CD14-positive monocyte (primary cell): ENCODE results near the gene FAF1. TPM values are rescaled to one million over a fixed set of nuclear protein-coding genes. Genes with fewer than 3 reads are reported as not detected.

Experiments used
- DNase-seq, 3 donors: peaks; one replicate each; pipeline ENCODE4 v3.0.0-alpha.2; 2011 to 2022
- H2AFZ ChIP-seq: 2 replicates; pipeline ENCODE4 v1.6.0; 2012; ENCODE audit warnings: mild to moderate bottlenecking, low read depth, low read length, inconsistent platforms; ENCODE audit not compliant: insufficient read depth, poor library complexity, severe bottlenecking
- H3K27ac ChIP-seq, 2 donors: 1 replicate in 1 of 2; 2 replicates in 1 of 2; pipeline ENCODE4 v1.5.1; 2012 to 2013; ENCODE audit warnings: low read length in 2 of 2, control low read depth in 1 of 2, inconsistent platforms in 1 of 2, low read depth in 1 of 2, mild to moderate bottlenecking in 1 of 2
- H3K27me3 ChIP-seq, 2 donors: one replicate each; pipeline versions ENCODE4 v1.6.0 to v1.6.1; 2011 to 2013; ENCODE audit warnings: low read length in 2 of 2; ENCODE audit not compliant: control insufficient read depth in 2 of 2, insufficient read depth in 2 of 2
- H3K36me3 ChIP-seq, 2 donors: replicated peaks in 1 of 2; 1 replicate in 1 of 2; 2 replicates in 1 of 2; pipeline versions ENCODE4 v1.5.1 to v1.6.1; 2012 to 2013; ENCODE audit warnings: low read length in 2 of 2, control low read depth in 1 of 2, inconsistent platforms in 1 of 2, mild to moderate bottlenecking in 1 of 2; ENCODE audit not compliant: insufficient read depth in 2 of 2, control insufficient read depth in 1 of 2
- H3K4me1 ChIP-seq, 2 donors: 1 replicate in 1 of 2; 2 replicates in 1 of 2; pipeline versions ENCODE4 v1.5.1 to v1.6.1; 2012 to 2013; ENCODE audit warnings: low read length in 2 of 2, control low read depth in 1 of 2, inconsistent platforms in 1 of 2, mild to moderate bottlenecking in 1 of 2, moderate library complexity in 1 of 2; ENCODE audit not compliant: insufficient read depth in 2 of 2, control insufficient read depth in 1 of 2
- H3K4me2 ChIP-seq: replicated peaks from 2 replicates; pipeline ENCODE3; 2012; ENCODE audit warnings: low read length, moderate library complexity, mild to moderate bottlenecking; ENCODE audit not compliant: poor library complexity, severe bottlenecking; ENCODE audit errors: extremely low read depth
- H3K4me3 ChIP-seq, 3 experiments: fragments of 200-600 bp in 1 of 3; sonication (generic) in 1 of 3; replicated peaks in 1 of 3; 1 replicate in 2 of 3; 2 replicates in 1 of 3; pipeline ENCODE4 v1.5.1; 2011 to 2013; ENCODE audit warnings: low read length in 3 of 3, mild to moderate bottlenecking in 3 of 3, control low read depth in 2 of 3, low read depth in 2 of 3, inconsistent platforms in 1 of 3, moderate library complexity in 1 of 3
- H3K79me2 ChIP-seq: 2 replicates; pipeline ENCODE4 v1.6.0; 2012; ENCODE audit warnings: mild to moderate bottlenecking, control low read depth, inconsistent platforms, low read length, moderate library complexity; ENCODE audit not compliant: insufficient read depth
- H3K9ac ChIP-seq: 2 replicates; pipeline ENCODE4 v1.6.0; 2017; ENCODE audit warnings: low read length, mild to moderate bottlenecking; ENCODE audit not compliant: insufficient read depth, poor library complexity, severe bottlenecking
- H3K9me3 ChIP-seq, 2 donors: replicated peaks in 1 of 2; 1 replicate in 1 of 2; 2 replicates in 1 of 2; pipeline versions ENCODE4 v1.5.1 to v1.6.1; 2012 to 2013; ENCODE audit warnings: low read length in 2 of 2, control low read depth in 1 of 2; ENCODE audit not compliant: control insufficient read depth in 1 of 2, insufficient read depth in 1 of 2
- H4K20me1 ChIP-seq: 2 replicates; pipeline ENCODE4 v1.6.0; 2012; ENCODE audit warnings: mild to moderate bottlenecking, low read length, control low read depth, moderate library complexity; ENCODE audit not compliant: insufficient read depth
- H3K27ac Mint-ChIP-seq, 7 donors: one replicate each; pipeline ENCODE4 v1.8.0; 2020; ENCODE audit warnings: mild to moderate bottlenecking in 7 of 7, mixed read lengths in 7 of 7, moderate library complexity in 6 of 7, inconsistent platforms in 2 of 7
- H3K27me3 Mint-ChIP-seq, 3 donors: one replicate each; pipeline ENCODE4 v1.8.0; 2021 to 2022; ENCODE audit warnings: low read depth in 3 of 3, mild to moderate bottlenecking in 3 of 3, mixed read lengths in 3 of 3, moderate library complexity in 3 of 3, inconsistent platforms in 1 of 3
- H3K36me3 Mint-ChIP-seq, 2 donors: one replicate each; pipeline ENCODE4 v1.8.0; 2020; ENCODE audit warnings: mixed read lengths in 2 of 2, inconsistent platforms in 1 of 2, mild to moderate bottlenecking in 1 of 2
- H3K4me1 Mint-ChIP-seq: one replicate; pipeline ENCODE4 v1.8.0; 2020; ENCODE audit warnings: mild to moderate bottlenecking, mixed read lengths
- H3K4me3 Mint-ChIP-seq, 2 donors: one replicate each; pipeline ENCODE4 v1.8.0; 2020; ENCODE audit warnings: mild to moderate bottlenecking in 2 of 2, mixed read lengths in 2 of 2, moderate library complexity in 1 of 2
- H3K9me3 Mint-ChIP-seq, 7 donors: one replicate each; pipeline ENCODE4 v1.8.0; 2020 to 2022; ENCODE audit warnings: mixed read lengths in 7 of 7, mild to moderate bottlenecking in 6 of 7, moderate library complexity in 6 of 7, inconsistent platforms in 2 of 7
- CTCF ChIP-seq: fragments of 200-600 bp; IDR thresholded peaks from one replicate; pipeline ENCODE4 v1.8.0; 2022; ENCODE audit warnings: antibody characterized with exemption, mild to moderate bottlenecking
- WGBS: methylation state at CpG from one replicate; pipeline ENCODE4 v1.1.5; 2013; ENCODE audit warnings: missing lambda C conversion rate; ENCODE audit not compliant: insufficient coverage; 5-methylcytosine and 5-hydroxymethylcytosine counted together
- intact Hi-C, 2 donors: fragments of 100-400 bp; cut with micrococcal nuclease; formaldehyde crosslinking; loops; one replicate each; pipeline versions ENCODE4 v1.15.0 to v1.15.1; 2023
- polyA plus RNA-seq, 3 donors: library from polyadenylated mRNA; depleted of rRNA in 1 of 3; unstranded in 2 of 3; stranded (reverse) in 1 of 3; fragments of 300-500 nt in 2 of 3; fragments of >200 nt in 1 of 3; fragmentation: Illumina TruSeq in 2 of 3; gene quantifications; 1 replicate in 2 of 3; 2 replicates in 1 of 3; pipeline ENCODE4 v1.2.3, GENCODE V29; 2012 to 2021

The FAF1 gene
- polyA plus RNA-seq, 3 donors = 11.4 to 29.6 (median 16.9) TPM

GRCh38 chr1:50704126-50704525, 255.9 kb downstream of the FAF1 start:
- no peak overlapping the region for H3K4me3 ChIP-seq
- H3K27me3 ChIP-seq = no peaks in the 10 kb centered on the region
- H3K27ac ChIP-seq = no peak overlapping the region
- Mint-ChIP-seq H3K4me1 (no peaks in the 10 kb centered on the region), H3K27me3 (no peaks in the 10 kb centered on the region), H3K9me3 (no peaks in the 10 kb centered on the region), H3K4me3 (no peak overlapping the region), H3K36me3 (peaks cover 8 to 14% of the 10 kb centered on the region in 2 donors), H3K27ac (no peak overlapping the region)
- DNase-seq = no peak
- peak; percentile 86 for TF ChIP-seq CTCF
- no peak overlapping the region for H3K4me2 ChIP-seq
- H3K4me1 ChIP-seq = no peaks in the 10 kb centered on the region
- intact Hi-C loops = loop anchor here in 1 of 2 donors (5.0 kb wide), 1 partner anchor 337 kb away; no protein-coding TSS in a partner anchor
- no peak overlapping the region for H2AFZ ChIP-seq
- H3K9ac ChIP-seq = no peak overlapping the region
- H3K9me3 ChIP-seq = no peaks in the 10 kb centered on the region
- no peaks in the 10 kb centered on the region for H3K79me2 ChIP-seq
- H4K20me1 ChIP-seq = no peaks in the 10 kb centered on the region
- WGBS = no CpG with 5 or more reads among the region's 1 CpG
- H3K36me3 ChIP-seq = no peaks in the 10 kb centered on the region

GRCh38 chr1:50703240-50703639, 256.8 kb downstream of the FAF1 start:
- no peaks in the 10 kb centered on the region for H3K36me3 ChIP-seq
- H3K4me3 ChIP-seq = no peak overlapping the region
- H3K27ac ChIP-seq = no peak overlapping the region
- H3K4me3 Mint-ChIP-seq = no peak overlapping the region
- no peaks in the 10 kb centered on the region for H3K4me1 ChIP-seq
- H3K27ac Mint-ChIP-seq = no peak overlapping the region
- no peaks in the 10 kb centered on the region for H3K4me1 Mint-ChIP-seq
- H3K27me3 ChIP-seq = no peaks in the 10 kb centered on the region
- no peak overlapping the region for H3K4me2 ChIP-seq
- no peaks in the 10 kb centered on the region for H3K9me3 Mint-ChIP-seq
- H3K27me3 Mint-ChIP-seq = no peaks in the 10 kb centered on the region
- no peak for TF ChIP-seq CTCF
- no peaks in the 10 kb centered on the region for H4K20me1 ChIP-seq
- no peak overlapping the region for H3K9ac ChIP-seq
- peaks cover 8 to 14% of the 10 kb centered on the region in 2 donors for H3K36me3 Mint-ChIP-seq
- no peak for DNase-seq
- H3K79me2 ChIP-seq = no peaks in the 10 kb centered on the region
- H3K9me3 ChIP-seq = no peaks in the 10 kb centered on the region
- no peak overlapping the region for H2AFZ ChIP-seq
- intact Hi-C loops = loop anchor here in 1 of 2 donors (5.0 kb wide), 1 partner anchor 336 kb away; no protein-coding TSS in a partner anchor
